Stimulated activated CD8-positive, alpha-beta memory T cell treated with anti-CD3 and anti-CD28 coated beads, Interleukin-12 subunit alpha, Interleukin-12 subunit beta, amount 100 ng/mL, for 24 hours (primary cell): ENCODE results near the gene TANGO2.
"Not testable (repeated sequence)": the region's sequence is repeated elsewhere in the genome, so short reads cannot be mapped to it uniquely, and the experiment has no call there.

Source experiments
- DNase-seq: peaks from one replicate; pipeline ENCODE4 v3.0.0-alpha.2; 2020; ENCODE audit errors: extremely low read depth

Gene TANGO2

DNA sequence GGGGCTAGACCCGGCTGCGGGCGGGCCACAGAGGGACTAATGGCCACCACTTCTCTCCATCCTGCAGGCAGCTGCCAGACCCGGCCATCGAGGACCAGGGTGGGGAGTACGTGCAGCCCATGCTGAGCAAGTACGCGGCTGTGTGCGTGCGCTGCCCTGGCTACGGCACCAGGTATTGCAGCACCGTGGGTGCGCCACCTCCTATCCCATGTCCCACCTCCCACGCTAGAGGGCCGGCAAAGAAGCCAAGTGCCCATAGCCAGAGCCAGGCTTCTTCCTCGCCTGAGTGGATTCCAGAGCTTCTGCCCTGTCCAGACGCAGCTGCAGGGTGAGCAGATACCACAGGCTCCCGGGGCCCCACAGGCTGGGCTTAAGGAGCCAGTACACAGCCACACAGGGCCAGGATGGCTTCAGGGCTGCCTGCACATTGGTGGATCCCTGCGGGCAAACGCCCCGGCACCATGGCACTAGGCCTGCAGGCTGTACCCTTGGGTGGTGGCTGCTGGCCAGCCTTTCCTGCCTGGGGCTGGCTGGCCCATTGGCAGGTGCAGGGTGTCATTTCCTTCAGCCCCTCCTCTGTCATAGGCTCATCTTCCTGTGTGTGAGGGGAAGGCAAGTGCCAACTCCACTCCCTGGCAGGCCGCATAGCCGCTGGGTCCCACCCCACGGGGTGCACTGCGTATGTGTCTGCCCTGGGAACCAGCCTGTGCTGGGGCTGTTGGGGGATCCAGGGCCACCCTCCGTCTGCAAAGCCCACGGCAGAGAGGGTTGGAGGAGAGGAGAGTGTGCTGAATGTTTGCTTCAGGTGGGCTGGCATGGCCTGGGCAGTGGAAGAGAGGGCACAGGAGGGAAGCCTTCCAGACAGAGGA is 42.6 kb downstream of the TANGO2 start:
- no peak for DNase-seq

DNA sequence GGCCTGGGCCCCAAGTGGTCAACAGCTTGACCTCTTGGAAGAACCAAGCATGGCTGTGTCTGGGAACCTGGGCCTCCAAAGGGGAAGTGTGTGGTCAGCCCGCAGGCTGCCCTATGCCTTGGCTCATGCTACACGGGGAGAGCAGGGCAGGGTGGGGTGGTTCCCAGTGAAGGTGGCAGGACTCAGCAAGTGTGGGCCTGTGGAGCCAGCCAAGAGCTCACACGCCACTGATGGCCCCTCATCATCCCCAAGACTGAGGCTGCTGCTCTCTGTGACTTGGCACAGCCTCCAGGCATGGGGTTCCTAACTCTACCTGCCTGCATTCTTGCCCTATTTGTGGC is 43.2 kb downstream of the TANGO2 start:
- no peak for DNase-seq

DNA sequence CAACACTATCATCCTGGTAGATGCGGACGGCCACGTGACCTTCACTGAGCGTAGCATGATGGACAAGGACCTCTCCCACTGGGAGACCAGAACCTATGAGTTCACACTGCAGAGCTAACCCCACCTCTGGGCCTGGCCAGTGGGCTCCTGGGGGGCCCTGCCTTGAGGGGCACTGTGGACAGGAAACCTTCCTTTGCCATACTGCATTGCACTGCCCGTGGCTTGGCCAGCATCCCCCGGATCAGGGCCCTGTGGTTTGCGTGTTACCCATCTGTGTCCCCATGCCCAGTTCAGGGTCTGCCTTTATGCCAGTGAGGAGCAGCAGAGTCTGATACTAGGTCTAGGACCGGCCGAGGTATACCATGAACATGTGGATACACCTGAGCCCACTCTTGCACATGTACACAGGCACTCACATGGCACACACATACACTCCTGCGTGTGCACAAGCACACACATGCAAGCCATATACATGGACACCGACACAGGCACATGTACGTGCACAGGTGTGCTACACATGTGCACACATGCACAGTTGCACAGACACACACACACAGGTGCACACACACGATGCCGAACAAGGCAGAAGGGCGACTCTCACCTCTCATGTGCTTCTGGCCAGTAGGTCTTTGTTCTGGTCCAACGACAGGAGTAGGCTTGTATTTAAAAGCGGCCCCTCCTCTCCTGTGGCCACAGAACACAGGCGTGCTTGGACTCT is 43.8 kb downstream of the TANGO2 start:
- DNase-seq, result no peak

DNA sequence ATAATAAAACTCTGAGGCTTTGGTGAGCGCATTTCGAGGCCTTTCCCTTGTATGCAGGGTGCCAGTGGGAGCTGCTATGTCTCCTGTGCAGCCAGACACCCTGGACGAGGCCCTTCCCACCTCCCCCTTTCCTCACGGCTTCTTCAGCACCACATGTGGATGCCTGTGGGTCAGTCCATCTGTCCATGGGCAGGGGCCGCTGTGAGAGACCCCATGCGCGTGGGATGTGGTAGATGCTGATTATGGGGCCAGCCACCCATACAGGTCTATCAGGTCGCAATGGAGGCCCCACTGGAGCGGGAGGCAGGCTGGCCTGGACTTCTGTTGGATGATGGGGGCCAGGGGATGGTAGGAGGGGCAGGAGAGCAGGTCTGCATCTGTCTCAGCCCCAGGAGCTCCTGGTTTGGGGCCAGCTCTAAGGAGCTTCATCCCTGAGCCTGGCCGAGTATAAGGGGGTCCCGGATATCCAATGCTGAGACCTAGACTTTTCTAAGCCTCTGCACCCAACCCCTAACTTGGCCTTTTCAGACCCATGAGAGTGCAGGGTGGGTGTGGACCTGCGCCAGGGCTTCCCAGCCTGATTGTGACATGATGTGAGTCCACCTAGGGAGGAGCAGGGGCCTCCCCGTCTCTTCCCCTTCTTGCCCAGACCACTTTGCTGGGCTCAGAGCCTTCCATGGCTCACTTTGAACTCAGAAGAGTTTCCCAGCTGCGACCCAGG is 45.1 kb downstream of the TANGO2 start:
- DNase-seq, result no peak

DNA sequence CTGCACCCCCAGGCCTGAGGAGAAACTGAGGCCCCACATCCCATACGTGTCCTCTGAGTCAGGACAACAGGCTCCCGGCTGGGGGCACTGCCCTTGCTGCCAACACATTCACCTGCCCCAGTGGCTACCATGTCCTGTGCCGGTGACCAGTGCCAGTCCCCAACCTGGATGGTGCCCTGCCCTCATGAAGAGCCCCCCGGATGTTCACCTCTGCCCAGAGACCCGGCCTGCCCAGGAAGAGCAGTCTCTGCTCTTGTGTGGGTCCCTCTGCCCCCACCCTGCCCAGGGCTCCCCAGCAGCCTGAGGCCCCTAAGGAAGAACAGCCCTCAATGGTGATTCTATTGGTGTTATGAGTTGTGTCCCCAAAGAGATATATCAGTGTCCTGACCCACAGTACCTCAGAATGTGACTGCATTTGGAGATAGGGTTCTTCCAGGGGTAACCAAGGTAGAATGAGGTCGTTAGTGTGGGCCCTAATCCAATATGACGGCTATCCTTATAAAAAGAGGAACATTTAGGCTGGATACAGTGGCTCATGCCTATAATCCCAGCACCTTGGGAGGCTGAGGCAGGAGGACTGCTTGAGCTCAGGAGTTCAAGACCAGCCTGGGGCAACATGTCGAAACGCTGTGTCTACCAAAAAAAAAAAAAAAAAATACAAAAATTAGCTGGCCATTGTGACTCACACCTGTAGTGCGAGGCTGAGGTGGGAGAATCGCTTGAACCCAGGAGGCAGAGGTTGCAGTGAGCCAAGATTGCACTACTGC is 45.9 kb downstream of the TANGO2 start:
- no peak for DNase-seq

DNA sequence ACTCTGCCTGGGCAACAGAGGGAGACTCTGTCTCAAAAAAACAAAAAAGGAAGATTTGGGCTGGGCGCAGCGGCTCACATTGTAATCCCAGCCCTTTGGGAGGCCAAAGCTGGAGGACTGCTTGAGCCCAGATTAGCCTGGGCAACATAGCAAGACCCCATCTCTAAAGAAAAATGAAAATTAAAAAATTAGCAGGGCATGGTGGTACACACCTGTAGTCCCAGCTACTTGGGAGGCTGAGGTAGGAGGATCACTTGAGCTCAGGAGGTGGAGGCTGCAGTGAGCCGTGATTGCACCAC is 46.4 kb downstream of the TANGO2 start:
- not testable (repeated sequence) for DNase-seq

DNA sequence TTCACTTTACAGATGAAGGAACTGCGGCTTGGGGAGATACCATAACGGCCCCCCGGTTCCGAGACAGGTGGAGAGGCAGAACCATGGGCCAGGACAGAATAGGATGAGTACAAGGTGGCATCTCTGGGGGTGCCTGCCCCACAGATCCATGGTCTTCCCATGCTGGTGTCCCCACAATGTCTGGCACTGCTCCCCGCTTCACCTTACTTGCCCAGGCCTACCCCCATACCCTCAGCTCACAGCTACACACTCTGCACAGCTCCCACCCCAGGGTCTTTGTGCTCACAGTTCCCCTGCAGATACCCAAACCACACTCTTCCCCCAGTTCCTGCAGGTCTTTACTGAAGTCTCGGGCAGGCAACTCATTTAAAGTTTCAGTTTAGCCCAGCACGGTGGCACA is 47.7 kb downstream of the TANGO2 start:
- DNase-seq, result no peak

DNA sequence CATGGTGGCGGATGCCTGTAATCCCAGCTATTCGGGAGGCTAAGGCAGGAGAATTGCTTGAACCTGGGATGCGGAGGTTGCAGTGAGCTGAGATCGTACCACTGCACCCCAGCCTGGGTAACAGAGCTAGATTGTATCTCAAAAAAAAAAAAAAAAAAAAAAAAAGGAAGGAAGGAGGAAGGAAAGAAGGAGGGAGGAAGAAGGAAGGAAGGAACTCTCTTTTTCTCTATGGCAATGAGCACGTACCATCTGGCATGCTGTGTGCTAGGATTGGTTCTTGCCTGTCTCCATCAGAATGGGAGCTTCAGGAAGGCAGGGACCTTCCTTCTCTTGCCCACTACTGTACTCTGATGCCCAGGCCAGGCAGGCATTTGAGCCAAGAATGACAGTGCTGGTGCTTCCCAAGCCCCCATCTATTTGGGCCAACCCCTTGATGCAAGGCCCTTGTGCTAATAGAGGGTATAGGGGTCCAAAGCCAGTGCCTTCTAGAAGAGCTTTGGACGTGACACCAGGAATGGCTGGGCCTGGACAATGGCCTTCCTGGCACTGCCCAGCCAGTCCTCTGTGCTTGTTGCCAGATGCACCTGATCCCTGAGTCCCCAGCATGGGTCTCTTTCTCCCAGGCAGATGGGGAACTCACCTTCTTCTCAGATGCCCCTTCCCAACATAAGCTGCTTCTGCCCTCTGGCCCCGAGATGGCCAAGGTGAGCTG is 48.6 kb downstream of the TANGO2 start:
- DNase-seq, result no peak

DNA sequence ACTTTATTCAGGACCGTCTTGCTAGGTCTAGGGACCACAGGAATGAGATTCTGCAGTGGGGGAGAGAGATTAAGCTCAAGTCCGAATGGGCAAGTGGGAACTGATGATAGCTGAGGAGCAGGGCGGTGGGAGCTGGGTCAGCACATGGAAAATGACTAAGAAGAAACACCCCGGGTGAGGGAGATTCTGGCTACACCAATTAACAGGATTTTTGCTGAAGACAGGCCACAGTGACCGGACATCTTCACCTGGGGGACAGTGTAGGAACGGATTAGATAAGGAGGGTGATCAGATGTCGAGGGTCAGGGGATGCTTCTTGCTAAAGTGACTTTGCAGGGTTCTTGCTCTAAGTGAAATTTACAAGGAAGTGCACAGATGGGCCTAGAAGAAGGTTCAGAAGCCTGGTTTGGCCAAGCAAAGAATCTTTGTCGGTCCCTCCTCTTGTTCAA is 50.6 kb downstream of the TANGO2 start:
- DNase-seq, result no peak

DNA sequence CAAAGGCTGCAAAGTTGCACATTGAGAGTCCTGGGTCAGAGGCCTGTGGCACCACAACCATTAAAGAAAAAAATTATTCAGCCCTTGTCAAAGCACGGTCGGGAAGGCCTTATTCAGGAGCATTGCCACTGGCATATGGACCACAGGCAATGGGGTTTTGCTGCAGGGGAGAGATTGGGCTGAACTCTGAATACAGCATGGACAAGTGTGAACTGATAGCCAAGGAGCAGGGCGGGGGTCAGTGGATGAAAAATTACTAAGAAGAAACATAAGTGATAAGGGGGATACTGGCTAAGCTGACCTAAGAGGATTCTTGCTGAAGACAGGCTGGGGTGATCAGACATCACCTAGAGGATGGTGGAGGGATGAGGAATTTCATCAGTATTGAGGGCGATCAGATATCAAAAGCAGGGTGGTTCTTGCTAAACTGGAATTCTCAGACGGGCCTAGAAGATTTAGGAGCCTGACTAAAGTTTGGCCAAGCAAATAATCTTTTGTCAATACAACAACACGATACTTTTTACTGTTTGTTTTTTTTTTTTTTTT is 55.8 kb downstream of the TANGO2 start:
- DNase-seq, result no peak

DNA sequence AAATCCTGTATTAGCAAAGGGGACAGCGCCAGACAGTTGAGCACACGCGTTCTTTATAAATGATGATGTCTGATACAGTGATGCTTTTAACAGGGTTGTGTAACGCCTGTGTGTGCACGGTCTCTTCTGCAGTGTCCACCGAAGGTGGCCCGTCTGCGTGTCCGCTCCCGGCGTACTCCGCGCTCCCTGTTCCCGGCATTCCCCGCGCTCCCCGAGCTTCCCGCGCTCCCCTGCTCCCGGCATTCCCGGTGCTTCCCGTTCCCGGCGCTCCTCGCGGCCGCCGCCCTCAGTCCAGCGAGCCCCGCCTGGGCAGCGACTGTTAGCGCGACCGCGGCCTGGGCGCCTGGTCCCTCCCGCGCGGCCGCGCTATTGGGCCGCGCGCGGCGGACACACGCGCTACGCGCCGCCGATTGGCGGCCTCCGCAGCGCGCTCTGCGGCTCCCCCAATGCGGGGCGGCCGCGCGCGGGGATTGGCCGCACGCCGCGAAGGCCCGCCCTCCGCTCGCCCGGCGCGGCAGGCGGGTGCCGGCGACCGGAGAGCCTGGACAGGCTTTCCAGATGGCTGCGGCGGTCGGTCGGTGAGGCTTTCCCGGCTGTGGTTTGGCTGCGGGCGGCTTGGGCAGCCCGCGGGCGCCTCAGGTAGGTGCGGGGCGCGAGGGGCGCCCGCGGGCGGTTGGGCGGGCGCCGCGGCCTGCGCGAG is 59.0 kb downstream of the TANGO2 start, which contains the start of gene DGCR8:
Gene DGCR8, plus strand, starts transcription at position 497 of the 700 bp plus-strand sequence. CDS start 5,723 bp downstream, outside the sequence.
- DNase-seq, result peak; percentile 24

DNA sequence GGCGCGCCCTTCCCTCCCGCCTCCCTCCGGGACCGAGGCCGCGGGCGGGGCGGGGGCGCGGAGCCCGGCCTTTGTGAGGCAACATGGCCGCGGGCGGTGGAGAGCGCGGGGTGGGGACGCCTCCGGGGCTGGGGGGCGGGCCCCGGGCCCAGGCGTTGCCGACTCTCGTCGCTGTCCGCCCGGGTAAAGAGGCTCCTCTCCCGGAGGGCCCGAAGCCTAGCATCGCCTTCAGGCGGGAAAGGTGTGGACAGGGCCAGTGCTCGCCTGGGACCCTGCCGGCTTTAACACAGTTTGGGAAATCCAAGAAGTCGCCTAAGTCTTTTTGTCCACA is 59.5 kb downstream of the TANGO2 start:
- peak; percentile 47 for DNase-seq

DNA sequence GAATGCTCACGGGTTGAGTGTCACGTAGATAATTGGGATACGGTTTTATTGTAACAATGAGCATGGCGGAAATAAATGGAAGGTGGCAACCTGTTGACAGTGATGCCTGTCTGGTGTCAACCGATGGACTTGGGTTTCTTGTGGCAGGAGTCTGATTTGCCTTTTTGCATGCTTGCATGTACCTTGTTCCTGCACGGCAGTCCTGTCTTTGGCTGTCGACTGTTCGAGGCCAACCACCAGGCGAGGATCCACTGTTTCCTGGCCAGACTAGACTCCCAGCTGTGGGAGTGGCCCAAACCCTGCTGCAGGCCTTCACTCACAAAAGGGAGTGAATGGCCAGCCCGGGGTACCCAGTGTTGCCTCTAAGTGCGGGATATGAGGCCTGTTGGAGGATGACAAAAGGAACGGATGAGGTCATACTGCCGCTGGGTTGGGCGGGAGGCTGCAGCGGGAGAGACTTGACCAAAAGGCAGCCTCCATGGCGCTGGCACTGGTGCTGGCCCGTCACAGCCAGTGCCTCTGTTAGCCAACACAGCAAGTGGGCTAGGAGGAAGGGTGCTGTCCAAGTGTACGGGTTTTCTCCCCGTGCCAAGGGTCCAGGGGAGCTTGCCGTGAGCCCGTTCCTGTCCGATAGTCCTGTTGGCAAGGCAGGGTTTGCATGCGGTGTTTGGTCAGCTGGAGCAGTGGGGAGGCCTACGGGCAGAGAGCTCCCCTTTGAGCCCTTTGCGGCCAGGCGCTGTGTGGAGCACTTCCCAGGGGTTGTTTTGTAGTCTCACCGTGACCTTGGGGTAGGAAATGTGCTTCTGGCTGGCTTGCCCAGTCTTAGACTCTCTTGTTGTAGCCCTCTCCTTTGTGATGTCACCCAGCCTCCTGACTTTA is 60.1 kb downstream of the TANGO2 start:
- DNase-seq, result no peak

DNA sequence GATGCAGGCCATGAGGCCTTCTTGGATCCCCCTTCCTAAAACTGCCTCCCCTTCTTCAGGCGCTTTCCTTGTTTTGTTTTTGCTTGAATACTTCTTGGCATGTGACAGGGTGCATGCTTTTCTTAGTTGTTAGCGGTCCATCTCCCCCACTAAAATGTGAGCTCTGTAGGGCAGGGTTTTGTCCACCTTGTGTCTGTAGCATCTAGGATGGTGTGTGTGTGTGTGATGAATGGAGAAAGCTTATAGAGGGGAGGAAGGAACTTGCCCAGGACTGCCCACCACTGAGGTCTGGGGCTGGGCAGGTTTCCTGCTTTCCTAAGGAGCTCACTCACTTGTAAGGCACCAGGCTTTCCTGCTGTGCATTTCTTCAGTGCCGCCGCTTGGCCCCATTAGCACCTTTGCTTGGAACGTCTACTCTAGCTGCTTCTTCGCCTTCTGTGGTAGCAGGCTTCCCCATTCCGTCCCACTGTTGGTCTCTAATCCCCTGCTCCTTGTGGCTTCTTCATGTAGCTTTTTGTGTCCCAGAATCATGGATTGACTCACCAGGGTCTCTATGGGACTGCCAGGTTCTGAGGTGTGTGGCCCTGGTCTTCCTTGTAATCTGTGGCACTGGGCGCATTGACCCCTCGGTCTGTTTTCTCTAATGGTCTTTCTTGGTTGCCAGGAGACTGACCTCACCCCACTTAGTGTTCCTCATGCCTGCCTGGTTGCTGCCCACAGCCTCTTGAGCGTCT is 62.4 kb downstream of the TANGO2 start:
- DNase-seq, result no peak

DNA sequence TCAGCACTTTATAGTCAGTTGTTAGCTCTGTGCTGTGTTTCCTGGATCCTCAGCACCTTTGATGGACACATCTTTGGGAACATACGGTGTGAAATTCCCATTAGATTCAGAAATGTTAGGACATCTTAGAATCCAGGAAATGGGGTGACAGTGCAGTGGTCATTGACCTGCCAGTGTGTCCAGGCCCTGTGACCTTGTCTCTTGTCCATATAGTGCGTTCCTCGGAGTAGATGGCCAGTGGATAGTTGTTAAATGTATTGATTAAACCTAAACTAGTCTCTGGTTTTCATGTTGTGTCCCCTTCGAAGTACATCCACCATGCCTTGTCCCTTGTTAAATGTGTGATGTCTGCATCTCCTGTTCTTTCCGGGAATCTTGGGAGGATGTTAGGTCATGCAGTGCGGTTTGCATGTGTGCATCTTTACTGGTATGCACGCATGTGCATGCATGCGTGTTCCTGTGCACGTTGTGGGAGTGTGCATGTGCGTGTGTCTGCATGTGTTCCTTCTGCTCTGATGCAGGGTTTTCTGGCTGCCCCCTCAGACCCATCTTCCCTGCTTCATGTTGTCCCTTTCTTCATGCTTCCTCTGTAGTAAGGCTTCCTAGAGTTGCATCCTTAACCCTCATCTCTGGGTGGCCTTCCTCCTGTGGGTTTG is 63.1 kb downstream of the TANGO2 start:
- no peak for DNase-seq

DNA sequence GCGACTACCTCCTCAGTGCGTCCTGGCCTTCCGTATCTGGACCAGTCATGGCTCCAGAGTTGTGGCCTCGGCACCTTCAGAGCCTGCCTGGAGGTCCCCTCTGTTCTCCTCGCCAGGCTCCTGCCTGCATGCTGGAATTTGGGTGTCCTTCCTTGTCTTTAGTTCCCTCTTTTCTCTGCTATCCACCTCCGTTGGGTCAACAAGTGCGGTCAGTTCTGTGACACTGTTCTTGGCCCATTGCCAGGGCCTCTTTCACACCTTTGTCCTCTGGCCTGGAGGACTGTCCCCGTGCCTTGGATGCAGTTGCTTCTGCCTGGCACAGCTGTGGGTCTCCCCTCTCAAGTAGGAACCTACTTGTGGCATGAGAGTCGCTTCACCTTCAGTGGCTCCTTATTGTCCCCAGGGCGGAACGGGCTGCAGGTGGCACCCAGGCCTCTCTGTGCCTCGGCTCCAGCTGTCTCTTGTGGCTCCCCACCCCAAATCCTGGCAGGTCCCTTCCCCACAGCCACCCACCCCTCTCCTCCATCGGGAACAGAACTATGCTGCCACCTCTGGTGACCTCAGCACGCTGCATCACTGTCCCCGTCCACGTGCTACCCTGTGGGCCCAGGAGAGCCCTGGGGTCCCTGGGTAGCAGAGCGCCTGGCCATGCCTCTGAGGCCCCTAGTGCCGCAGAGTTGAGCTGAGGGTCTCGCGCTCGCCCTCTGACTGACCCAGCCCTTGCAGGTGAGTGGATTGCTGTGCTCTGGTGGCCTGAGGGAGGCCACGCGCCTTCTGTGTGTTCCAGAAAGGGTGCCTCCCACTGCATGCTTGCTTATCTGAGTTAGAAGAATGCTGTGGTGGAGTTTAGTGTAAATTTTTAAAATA is 63.9 kb downstream of the TANGO2 start:
- DNase-seq, result no peak

DNA sequence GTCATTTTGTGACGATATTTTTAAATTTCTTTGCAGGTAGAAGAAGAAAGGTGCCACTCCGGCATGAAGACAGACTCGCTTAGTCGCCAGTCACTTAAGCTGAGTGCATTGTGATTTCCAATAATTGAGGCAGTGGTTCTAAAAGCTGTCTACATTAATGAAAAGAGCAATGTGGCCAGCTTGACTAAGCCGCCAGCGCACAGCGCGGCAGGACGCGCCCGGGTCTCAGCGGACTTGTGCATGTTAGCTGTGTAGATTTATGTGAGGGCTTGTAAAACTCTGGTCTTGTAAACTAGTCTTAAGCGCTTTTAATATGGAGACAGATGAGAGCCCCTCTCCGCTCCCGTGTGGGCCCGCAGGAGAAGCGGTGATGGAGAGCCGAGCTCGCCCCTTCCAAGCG is 64.7 kb downstream of the TANGO2 start:
- no peak for DNase-seq
